SHP77 (cell line): ENCODE results near the gene MPRIP.

Experiments used
- DNase-seq, 2 experiments: peaks; one replicate each; lab custom pipeline; 2025; lab: John Stamatoyannopoulos, UW

Gene MPRIP

GRCh38 chr17:17109907-17110306 is 67.7 kb downstream of the MPRIP start:
- DNase-seq = no peak

- DNase-seq = no peak
Observed at GRCh38 chr17:17110520-17110919, 68.3 kb downstream of the MPRIP start.

DNA sequence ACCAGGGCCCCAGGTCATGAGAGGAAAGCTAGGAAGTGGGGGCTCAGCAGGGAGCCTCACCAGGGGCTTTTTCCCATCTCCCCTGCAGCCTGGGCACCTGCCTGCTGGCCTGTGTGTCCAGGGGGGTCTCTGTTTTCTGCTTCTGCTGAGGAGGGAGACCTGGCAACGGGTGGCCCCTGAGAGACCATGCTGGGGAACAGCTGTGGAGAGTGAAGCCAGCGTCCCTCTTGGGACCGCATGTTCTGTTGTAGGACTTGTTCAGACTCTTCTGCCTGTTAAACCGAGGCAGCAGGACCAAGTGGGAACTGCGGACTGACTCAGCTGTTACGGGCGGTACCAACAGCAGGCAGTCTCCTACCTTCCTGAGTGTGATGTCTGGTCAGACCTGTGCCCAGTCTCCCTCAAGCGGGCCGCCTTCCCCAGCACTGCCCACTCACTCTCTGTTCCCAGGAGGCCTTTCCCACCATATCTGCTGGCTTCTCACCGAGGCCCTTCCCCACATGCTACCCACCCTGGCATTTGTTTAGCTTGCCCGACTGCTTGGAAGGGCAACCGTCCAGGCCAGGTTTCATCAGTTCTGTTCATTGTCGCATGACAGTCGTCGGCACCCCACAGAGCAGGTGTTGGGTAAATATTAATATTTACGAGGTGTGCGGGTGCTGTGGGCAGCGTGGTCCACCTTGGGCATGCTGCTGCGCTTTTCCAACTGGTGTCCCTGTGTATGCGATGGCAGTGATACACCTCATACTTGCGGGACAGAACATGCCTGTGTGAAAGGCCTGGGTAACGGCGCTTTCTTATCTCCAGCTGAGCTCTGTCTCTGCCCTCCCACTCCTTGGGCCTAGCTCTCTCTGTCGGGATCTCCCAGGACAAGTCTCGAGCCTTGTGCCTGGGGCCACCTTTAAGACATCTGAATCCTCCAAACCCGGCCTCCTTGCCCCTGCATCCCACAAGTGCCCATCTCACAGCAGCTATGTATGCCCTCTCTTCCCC is 69.4 kb downstream of the MPRIP start:
- DNase-seq = no peak

DNA sequence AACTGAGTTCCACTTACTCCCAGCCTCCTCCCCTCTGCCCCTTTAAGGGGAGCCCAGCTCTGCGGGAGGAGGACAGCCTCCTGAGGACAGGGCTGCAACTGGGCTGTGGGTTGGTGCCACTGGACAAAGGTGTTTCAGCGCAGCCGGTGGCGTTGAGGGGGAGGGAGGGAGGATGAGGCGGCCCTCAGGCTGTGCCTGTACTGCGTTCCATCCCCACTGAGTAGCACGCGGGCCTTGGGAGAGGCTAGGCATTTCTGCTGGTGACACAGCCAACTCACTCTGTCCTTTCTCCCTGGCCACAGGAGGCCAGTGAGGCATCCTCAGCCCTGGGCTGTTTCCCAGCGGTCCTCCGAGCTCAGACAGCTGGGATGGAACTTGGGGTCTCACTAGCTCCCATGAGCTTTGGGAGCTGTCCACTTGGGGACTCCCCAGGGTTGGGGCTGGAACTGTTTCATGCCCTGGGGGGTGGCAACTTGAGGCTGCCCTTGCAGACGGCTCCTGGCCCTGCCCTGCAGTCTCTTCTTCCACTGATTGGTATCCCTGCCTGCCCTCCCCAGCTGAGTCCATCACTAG is 70.5 kb downstream of the MPRIP start:
- DNase-seq = no peak

- no peak for DNase-seq
Observed at GRCh38 chr17:17114592-17115225, 72.5 kb downstream of the MPRIP start.

- DNase-seq = no peak
Observed at GRCh38 chr17:17115620-17116019, 73.4 kb downstream of the MPRIP start.

DNA sequence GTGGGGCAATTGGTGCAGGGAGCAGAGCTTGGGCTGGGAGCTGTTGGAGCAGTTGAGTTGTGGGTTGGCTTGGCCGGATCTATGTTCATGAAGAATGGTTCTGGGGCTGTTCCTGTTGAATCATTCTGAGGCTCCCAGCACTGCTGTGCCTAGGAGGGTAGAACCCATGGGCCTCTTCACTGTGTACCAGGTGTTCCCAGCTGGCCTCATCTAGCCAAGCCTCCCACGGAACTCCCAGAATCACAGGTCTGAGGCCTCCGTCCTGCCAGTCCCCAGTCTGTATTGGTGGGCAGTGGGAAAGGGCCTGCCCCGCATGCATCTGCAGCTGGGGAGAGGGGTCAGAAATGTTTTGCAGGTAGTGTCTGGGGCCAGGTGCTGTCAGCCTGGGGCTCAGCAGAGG is 74.1 kb downstream of the MPRIP start:
- DNase-seq = no peak

GRCh38 chr17:17117923-17118322 is 75.7 kb downstream of the MPRIP start:
- DNase-seq = no peak

DNA sequence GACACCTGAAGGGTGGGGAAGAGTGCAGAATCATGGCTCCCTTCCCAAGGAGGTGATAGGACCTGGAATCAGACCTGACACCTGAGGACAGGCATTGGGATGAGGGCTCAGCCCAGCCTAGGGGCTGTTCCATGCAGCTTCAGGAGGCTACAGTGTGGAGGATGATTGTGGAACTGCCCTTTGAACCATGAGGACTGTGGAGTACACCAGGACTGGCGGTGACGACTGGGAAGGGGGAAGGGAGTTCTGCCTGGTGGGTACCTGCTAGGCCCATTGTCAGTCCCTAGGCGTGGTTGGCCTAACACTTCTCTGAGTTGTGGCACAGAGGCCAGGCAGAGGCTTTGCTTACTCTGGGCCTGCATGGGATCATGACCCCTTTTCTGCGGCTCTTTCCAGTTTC is 76.1 kb downstream of the MPRIP start:
- no peak for DNase-seq

DNA sequence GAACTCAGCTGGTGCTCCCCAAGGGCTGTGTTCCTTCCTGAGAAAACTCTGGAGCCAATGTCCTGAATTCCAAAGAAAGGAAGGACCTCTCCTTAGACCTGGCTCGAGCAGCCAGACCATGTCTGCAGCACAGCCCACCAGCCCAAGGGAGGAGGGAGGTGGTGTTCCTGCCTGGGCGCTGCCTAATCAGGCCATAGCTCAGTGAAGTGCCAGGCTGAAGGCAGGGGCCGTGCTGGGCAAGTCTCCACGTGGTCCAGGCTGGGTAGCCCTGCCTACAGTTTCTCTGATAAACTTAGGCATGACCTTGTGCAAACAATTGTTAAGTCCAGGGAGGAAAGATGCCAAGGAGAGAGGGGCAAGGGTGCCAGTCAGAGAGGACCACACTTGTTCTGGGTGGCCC is 76.8 kb downstream of the MPRIP start:
- DNase-seq = no peak

DNA sequence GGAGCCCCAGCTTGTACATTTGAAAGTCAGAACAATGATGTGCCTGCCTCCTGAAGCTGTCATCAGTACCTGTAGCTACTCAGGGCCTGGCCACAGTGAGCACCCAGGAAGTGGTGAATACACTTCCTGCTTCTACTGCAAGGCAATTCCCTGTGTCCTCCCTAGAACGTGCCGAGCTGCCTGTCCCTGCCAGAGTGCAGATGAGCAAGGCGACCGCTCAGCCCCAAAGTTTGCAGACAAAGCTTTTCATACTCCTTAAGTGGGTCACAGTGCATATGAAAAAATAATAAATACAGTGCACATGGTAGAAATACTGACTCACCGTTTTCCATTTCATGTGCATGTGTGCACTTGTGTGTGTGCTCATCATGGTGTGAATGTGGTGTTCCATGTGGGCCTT is 77.3 kb downstream of the MPRIP start:
- DNase-seq = no peak

GRCh38 chr17:17120294-17120693 is 78.0 kb downstream of the MPRIP start:
- DNase-seq = no peak

DNA sequence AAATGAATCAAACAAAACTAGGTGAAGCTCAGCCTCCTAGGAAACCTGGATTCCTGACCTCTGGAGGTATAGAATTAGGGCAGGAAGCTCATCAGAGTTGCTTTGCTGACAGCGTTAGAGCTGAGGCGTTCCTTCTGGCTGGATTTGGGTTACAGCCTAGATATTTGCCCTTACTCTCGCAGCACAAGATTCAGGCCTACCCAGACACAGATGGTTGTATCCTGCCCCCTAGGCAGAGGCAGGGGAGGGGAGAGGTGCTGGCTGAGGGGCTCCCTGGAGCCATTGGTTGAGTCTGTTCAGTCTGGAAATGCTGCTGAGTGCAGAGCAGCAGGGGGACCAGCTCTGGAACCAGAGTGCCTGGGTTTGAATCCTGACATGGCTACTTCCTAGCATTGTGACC is 78.4 kb downstream of the MPRIP start:
- DNase-seq = no peak

DNA sequence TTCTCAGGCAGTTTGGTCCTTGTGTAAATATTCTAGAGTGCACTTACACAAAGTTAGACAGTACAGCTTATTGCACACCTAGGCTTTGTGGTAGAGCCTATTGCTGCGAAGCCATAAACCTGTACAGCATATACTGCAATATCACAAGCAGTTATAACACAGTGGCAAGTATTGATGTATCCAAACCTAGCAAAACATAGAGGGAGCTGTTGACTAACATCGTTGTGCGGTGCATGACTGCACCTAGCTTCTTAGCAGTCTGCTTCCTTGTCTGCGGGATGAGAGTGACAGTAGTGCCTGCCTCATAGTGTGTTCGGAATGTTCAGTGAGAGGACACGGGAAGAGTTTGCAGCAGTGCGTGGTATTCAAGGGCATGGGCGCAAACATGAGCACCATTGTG is 78.9 kb downstream of the MPRIP start:
- no peak for DNase-seq

- DNase-seq = no peak
Observed at GRCh38 chr17:17122781-17123483, 80.7 kb downstream of the MPRIP start.

GRCh38 chr17:17124341-17124740 is 82.1 kb downstream of the MPRIP start:
- no peak for DNase-seq

GRCh38 chr17:17125136-17126084 is 83.2 kb downstream of the MPRIP start:
- no peak for DNase-seq

GRCh38 chr17:17126131-17127110 is 84.2 kb downstream of the MPRIP start:
- DNase-seq = no peak

- DNase-seq = no peak
Observed at GRCh38 chr17:17127156-17127555, 84.9 kb downstream of the MPRIP start.

- DNase-seq = no peak
Observed at GRCh38 chr17:17127730-17128291, 85.6 kb downstream of the MPRIP start.
